ENCODE data around the gene TBL1XR1.

- TF ChIP-seq POLR2A (IDR thresholded peaks at IDR 0.05; ENCODE audit: low read length) (no peak), GATA1 (IDR thresholded peaks at IDR 0.05; ENCODE audit: low read depth, low read length) (no peak)
Measured at GRCh38 chr3:177150218-177150916, 46.9 kb downstream of the TBL1XR1 start.
